HepG2 (cell line): Measurements from ENCODE around the gene CACNA2D1. TPM values are rescaled to one million over a fixed set of nuclear protein-coding genes. Genes with fewer than 3 reads are reported as not detected.

Experiments used
- ATAC-seq: fragments of 200-7000 bp; cut with Tn5 transposase; 3 replicates; pipeline ENCODE4 v1.9.1; 2020; ENCODE audit warnings: mild to moderate bottlenecking, moderate library complexity
- BruUV-seq: library from RNA; stranded (reverse); fragments of 400-500 nt; replicated peaks from 2 replicates; lab custom pipeline; 2021; lab: Mats Ljungman, UMichigan
- CTCF ChIA-PET: fragments of 300-600 bp; formaldehyde crosslinking; extraction: SDS; loops from one replicate; lab custom pipeline; 2021; ENCODE audit warnings: low total read pairs, inconsistent platforms, low intra/inter-chr PET ratio; lab: Yijun Ruan, JAX
- POLR2A ChIA-PET: fragments of 350-600 bp; sonication (Branson Sonifier 250); formaldehyde crosslinking; loops from one replicate; lab custom pipeline; 2020; ENCODE audit warnings: antibody characterized with exemption, inconsistent platforms; lab: Yijun Ruan, JAX
- DNase-seq: peaks from one replicate; pipeline ENCODE4 v3.0.0-alpha.2; 2015; ENCODE audit warnings: low spot score
- FAIRE-seq: peaks from 3 replicates; lab custom pipeline; 2011; peaks lifted over from hg19 to GRCh38; lab: Jason Lieb, UNC
- H2AFZ ChIP-seq: one replicate; pipeline ENCODE4 v1.6.1; 2011; ENCODE audit warnings: low read length, inconsistent platforms
- H3K27ac ChIP-seq: fragments of 300-600 bp; 3 replicates; pipeline ENCODE4 v1.8.0; 2011; ENCODE audit warnings: mixed run types, mild to moderate bottlenecking, mixed read lengths, low read length, inconsistent platforms; ENCODE audit not compliant: insufficient read depth; ENCODE audit errors: extremely low read length
- H3K27me3 ChIP-seq, 2 experiments: fragments of 200-600 bp in 1 of 2; 2 replicates in 1 of 2; 3 replicates in 1 of 2; pipeline versions ENCODE4 v1.6.0 to v1.8.0; 2011; ENCODE audit warnings: low read length in 2 of 2, mild to moderate bottlenecking in 2 of 2, moderate library complexity in 2 of 2, inconsistent platforms in 1 of 2; ENCODE audit not compliant: insufficient read depth in 2 of 2, control insufficient read depth in 1 of 2
- H3K36me3 ChIP-seq, 2 experiments: fragments of 200-600 bp in 1 of 2; replicated peaks in 1 of 2; 2 replicates in 1 of 2; 3 replicates in 1 of 2; pipeline versions ENCODE4 v1.5.1 to v1.8.0; 2011; ENCODE audit warnings: low read length in 2 of 2, inconsistent platforms in 1 of 2; ENCODE audit not compliant: insufficient read depth in 2 of 2, control insufficient read depth in 1 of 2
- H3K4me1 ChIP-seq: 2 replicates; pipeline ENCODE4 v1.5.1; 2012; ENCODE audit warnings: low read length, inconsistent platforms; ENCODE audit not compliant: insufficient read depth
- H3K4me2 ChIP-seq: 2 replicates; pipeline ENCODE4 v1.6.0; 2011; ENCODE audit warnings: low read depth, low read length, inconsistent platforms
- H3K4me3 ChIP-seq, 3 experiments: fragments of 200-600 bp in 1 of 3; sonication (generic), shearing (Covaris generic) in 1 of 3; replicated peaks in 1 of 3; 2 replicates each; pipeline ENCODE4 v1.5.1; 2011 to 2016; ENCODE audit warnings: low read length in 3 of 3, inconsistent platforms in 2 of 3, low read depth in 2 of 3, mild to moderate bottlenecking in 2 of 3, control low read depth in 1 of 3, mixed read lengths in 1 of 3; ENCODE audit not compliant: insufficient read depth in 1 of 3
- H3K79me2 ChIP-seq: one replicate; pipeline ENCODE4 v1.6.1; 2011; ENCODE audit warnings: low read length, inconsistent platforms; ENCODE audit not compliant: insufficient read depth
- H3K9ac ChIP-seq: 2 replicates; pipeline ENCODE4 v1.6.0; 2011; ENCODE audit warnings: mild to moderate bottlenecking, low read depth, low read length, inconsistent platforms; ENCODE audit not compliant: insufficient read depth
- H3K9me3 ChIP-seq: 2 replicates; pipeline ENCODE4 v1.5.1; 2012; ENCODE audit warnings: mild to moderate bottlenecking, low read length
- H4K20me1 ChIP-seq: 2 replicates; pipeline ENCODE4 v1.6.0; 2011; ENCODE audit warnings: inconsistent platforms, mild to moderate bottlenecking, low read length, moderate library complexity; ENCODE audit not compliant: insufficient read depth
- ATRX ChIP-seq: sonication (generic); formaldehyde crosslinking; IDR thresholded peaks from 2 replicates; pipeline ENCODE4 v1.4.0; 2020; ENCODE audit warnings: missing genetic modification reagents, borderline replicate concordance
- KIAA2018 ChIP-seq: sonication (generic); formaldehyde crosslinking; IDR thresholded peaks from 2 replicates; pipeline ENCODE4 v1.5.0; 2020; ENCODE audit warnings: mild to moderate bottlenecking, missing genetic modification reagents, borderline replicate concordance
- MAFK ChIP-seq, 2 experiments: IDR thresholded peaks in 1 of 2; conservative IDR thresholded peaks in 1 of 2; 2 replicates each; pipeline ENCODE4 v1.6.1; 2011; ENCODE audit warnings: improper control_type of control experiment in 2 of 2, low read length in 2 of 2
- MEF2D ChIP-seq: sonication (generic); formaldehyde crosslinking; IDR thresholded peaks from 2 replicates; pipeline ENCODE4 v1.5.1; 2020; ENCODE audit warnings: mild to moderate bottlenecking, missing genetic modification reagents
- PREB ChIP-seq: sonication (generic); formaldehyde crosslinking; IDR thresholded peaks from 2 replicates; pipeline ENCODE4 v1.4.0; 2020; ENCODE audit warnings: missing genetic modification reagents
- SCMH1 ChIP-seq: sonication (generic); formaldehyde crosslinking; IDR thresholded peaks from 2 replicates; pipeline ENCODE4 v1.9.0; 2021; ENCODE audit warnings: missing genetic modification reagents, mild to moderate bottlenecking, borderline replicate concordance
- STAG1 ChIP-seq: sonication (generic); formaldehyde crosslinking; IDR thresholded peaks from 2 replicates; pipeline ENCODE4 v1.4.0; 2020; ENCODE audit warnings: missing genetic modification reagents
- STAT5B ChIP-seq: sonication (generic); formaldehyde crosslinking; IDR thresholded peaks from 2 replicates; pipeline ENCODE4 v1.4.0; 2020; ENCODE audit warnings: missing genetic modification reagents
- TGIF2 ChIP-seq: IDR thresholded peaks from 2 replicates; pipeline ENCODE4 v1.6.1; 2016; ENCODE audit warnings: control low read depth, missing compliant biosample characterization
- WGBS: methylation state at CpG from one replicate; pipeline ENCODE4 v1.1.6; 2017; ENCODE audit warnings: low lambda C conversion rate; 5-methylcytosine and 5-hydroxymethylcytosine counted together
- in situ Hi-C: cut with HindIII; loops from 2 replicates; pipeline ENCODE4 v1.10.0; 2017; ENCODE audit warnings: low pct_unique_long_range_greater_than_20kb; ENCODE audit not compliant: extremely low pct_ligation_motif_present
- intact Hi-C: fragments of 100-400 bp; cut with micrococcal nuclease; formaldehyde crosslinking; loops from one replicate; pipeline ENCODE4 v1.10.0; 2022; ENCODE audit not compliant: unreplicated experiment
- polyA plus RNA-seq, 8 experiments: library from polyadenylated mRNA; depleted of rRNA in 3 of 8; stranded (reverse) in 7 of 8; unstranded in 1 of 8; fragments of >200 nt; fragmentation: Illumina TruSeq in 4 of 8; extraction: Trizol in 4 of 8; gene quantifications; 2 replicates each; pipeline versions ENCODE4 v1.2.1 to v1.2.3, GENCODE V29; 2011 to 2016; ENCODE audit warnings: low read depth in 4 of 8, missing spikeins in 1 of 8, mixed read lengths in 1 of 8; ENCODE audit not compliant: insufficient read depth in 1 of 8
- total RNA-seq, 5 experiments: library from RNA; depleted of rRNA; stranded (reverse); fragments of >200 nt; fragmentation: Illumina TruSeq; extraction: Trizol; gene quantifications; 2 replicates each; pipeline ENCODE4 v1.2.3, GENCODE V29; 2016; ENCODE audit warnings: low read depth in 1 of 5

Gene CACNA2D1
- total and polyA plus RNA-seq, 2 of the 13 experiments (the other 11 are each of a cell fraction or from before 2014, with no cell fraction given) = not detected

- Histone ChIP-seq H2AFZ (no peak overlapping the region), H3K4me1 (no peaks in the 10 kb centered on the region), H3K27ac (no peak overlapping the region), H3K9ac (no peak overlapping the region), H3K9me3 (no peaks in the 10 kb centered on the region), H3K36me3 (no peaks in the 10 kb centered on the region), H3K4me3 (no peak overlapping the region), H4K20me1 (no peaks in the 10 kb centered on the region), H3K79me2 (no peaks in the 10 kb centered on the region), H3K4me2 (no peak overlapping the region), H3K27me3 (no peaks in the 10 kb centered on the region)
- DNase-seq (no peak), ATAC-seq (no peak), FAIRE-seq (no peak)
- POLR2A ChIA-PET = no interaction called here
- in situ Hi-C loops = no loop called here
- no TSS peak for BruUV-seq
- WGBS = 3% methylated on average over 1 of the region's 1 CpG
- intact Hi-C loops = loop anchor here (2.0 kb wide), 1 partner anchor 401 kb away; no protein-coding TSS in a partner anchor
- CTCF ChIA-PET = no interaction called here
- TF ChIP-seq PREB (CRISPR knock-in tag) = no peak
- no peak for TF ChIP-seq ATRX (CRISPR knock-in tag)
- TF ChIP-seq STAG1 (CRISPR knock-in tag) = peak; percentile 23; the same call in 1 of the 2 replicates
- no peak for TF ChIP-seq MEF2D
- TF ChIP-seq SCMH1 (CRISPR knock-in tag) = no peak
- TF ChIP-seq TGIF2 (CRISPR knock-in tag) = no peak
These were observed 271.6 kb downstream of the CACNA2D1 start for GRCh38 chr7:82172017-82172416.

DNA sequence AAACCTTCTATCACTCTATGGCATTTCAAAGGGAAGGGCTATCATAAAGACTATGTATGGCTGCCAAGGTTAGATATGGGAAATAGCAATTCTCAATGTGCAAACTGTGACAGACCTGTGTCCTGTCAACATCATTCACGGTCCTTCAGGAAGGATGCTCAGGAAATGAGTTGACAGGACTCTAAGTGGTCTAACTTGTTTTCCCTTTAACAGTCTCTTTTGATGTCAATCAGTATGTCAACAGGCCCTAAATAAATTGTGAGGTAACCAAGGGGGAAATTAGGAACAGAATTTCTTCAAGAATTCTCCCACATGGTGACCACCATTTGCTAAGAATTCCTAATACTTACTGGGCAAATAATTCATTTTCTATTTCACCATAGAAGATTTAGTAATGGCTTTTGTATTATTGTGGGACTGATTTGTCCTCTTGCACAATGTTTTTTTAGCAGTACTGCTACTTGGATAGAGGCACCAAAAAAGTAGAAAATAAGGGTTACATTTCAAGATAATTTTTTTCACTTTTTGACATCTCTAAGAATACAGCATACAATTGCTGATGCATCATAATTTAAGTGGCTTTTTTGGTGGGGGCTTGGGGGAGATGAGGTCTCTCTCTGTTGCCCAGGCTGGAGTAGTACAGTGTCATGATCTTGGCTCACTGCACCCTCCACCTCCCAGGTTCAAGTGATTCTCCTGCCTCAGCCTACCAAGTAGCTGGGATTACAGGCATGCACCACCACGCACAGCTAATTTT lies 275.8 kb downstream of the CACNA2D1 start:
- no peaks in the 10 kb centered on the region for H3K4me1 ChIP-seq
- no peaks in the 10 kb centered on the region for H3K79me2 ChIP-seq
- intact Hi-C loops (no loop called here), in situ Hi-C loops (no loop called here)
- WGBS = 4% methylated on average over 2 of the region's 2 CpGs
- no peaks in the 10 kb centered on the region for H3K9me3 ChIP-seq
- no peak overlapping the region for H3K27ac ChIP-seq
- no peak for ATAC-seq
- no peaks in the 10 kb centered on the region for H3K27me3 ChIP-seq
- CTCF ChIA-PET = no interaction called here
- no peak for DNase-seq
- no peaks in the 10 kb centered on the region for H4K20me1 ChIP-seq
- H3K9ac ChIP-seq = no peak overlapping the region
- no peak overlapping the region for H3K4me2 ChIP-seq
- no peak overlapping the region for H3K4me3 ChIP-seq
- FAIRE-seq = no peak
- POLR2A ChIA-PET = no interaction called here
- H2AFZ ChIP-seq = no peak overlapping the region
- BruUV-seq = no TSS peak
- H3K36me3 ChIP-seq = no peaks in the 10 kb centered on the region
- no peak for TF ChIP-seq KIAA2018
- TF ChIP-seq MAFK (conservative IDR thresholded peaks at IDR 0.05 in 1 of 2, IDR thresholded peaks at IDR 0.05 in 1 of 2; ENCODE audit: low read length in 2 of 2) = peak; percentile 59 to 66
- no peak for TF ChIP-seq STAT5B (CRISPR knock-in tag)
